ENCODE results near the gene KCNC1. TPM values are rescaled to one million over a fixed set of nuclear protein-coding genes. Genes with fewer than 3 reads are reported as not detected.

Gene KCNC1
- total and polyA plus RNA-seq, 4 donors = 0.54 TPM; not detected in 3

DNA sequence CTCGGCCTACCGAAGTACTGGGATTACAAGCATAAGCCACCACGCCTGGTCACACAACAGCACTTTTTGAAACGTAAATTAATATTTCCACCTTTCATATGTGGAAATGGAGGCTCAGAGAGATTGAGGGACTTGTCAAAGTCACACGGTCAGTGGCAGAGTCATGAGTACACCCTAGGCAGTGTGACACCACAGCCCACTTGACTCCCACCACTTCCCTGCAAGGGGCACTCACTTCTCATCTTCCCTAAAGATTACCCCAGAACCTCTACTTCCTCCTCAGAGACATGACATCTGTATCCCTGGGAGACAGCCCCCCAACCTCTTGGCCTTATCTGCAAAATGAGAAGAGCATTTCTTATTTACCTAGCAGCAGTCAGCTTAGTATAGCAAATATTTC is 31.7 kb upstream of the KCNC1 start:
- no peak overlapping the region for H3K4me3 ChIP-seq (ENCODE audit: low read depth in 1 of 3, low read length in 3 of 3)
- H3K36me3 ChIP-seq (ENCODE audit: control insufficient read depth in 4 of 4, insufficient read depth in 3 of 4, low read depth in 1 of 4, low read length in 3 of 4) = no peaks in the 10 kb centered on the region
- H3K9ac ChIP-seq (ENCODE audit: low read depth in 1 of 2, low read length in 2 of 2) = no peak overlapping the region
- no peak overlapping the region for H3K27ac ChIP-seq (ENCODE audit: low read depth in 1 of 2, low read length in 2 of 2)
- no peaks in the 10 kb centered on the region for H3K27me3 ChIP-seq (ENCODE audit: control insufficient read depth in 4 of 4, insufficient read depth in 4 of 4, low read length in 3 of 4)
- no peak for TF ChIP-seq FOXA1 (IDR thresholded peaks at IDR 0.05)
- DNase-seq (ENCODE audit: low spot score) = no peak
- 63% methylated on average over 5 of the region's 5 CpGs for WGBS
- peaks cover 0 to 6% (median 0%) of the 10 kb centered on the region in 4 donors for H3K9me3 ChIP-seq (ENCODE audit: control insufficient read depth in 4 of 4, low read length in 3 of 4)
- H3K4me1 ChIP-seq (ENCODE audit: control insufficient read depth in 4 of 4, insufficient read depth in 4 of 4, low read length in 3 of 4) = no peaks in the 10 kb centered on the region

DNA sequence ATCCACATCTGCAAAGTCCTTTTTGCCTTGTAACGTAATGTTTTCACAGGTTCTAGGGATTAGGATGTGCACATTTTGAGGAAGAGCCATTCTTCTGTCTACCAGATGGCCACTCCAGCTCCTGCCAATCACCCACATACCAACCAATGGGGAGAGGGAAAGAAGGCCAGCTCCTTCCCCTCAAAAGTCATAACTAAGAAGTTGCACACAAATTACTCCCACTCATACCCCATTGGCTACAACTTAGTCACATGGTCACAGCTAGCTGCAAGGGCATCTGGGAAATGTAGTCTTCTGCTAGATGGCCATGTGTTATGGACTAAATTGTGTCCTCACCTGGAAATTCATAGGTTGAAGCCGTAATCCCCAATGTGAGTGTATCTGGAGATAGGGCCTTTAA is 30.6 kb upstream of the KCNC1 start:
- Histone ChIP-seq H3K9me3 (ENCODE audit: control insufficient read depth in 4 of 4, low read length in 3 of 4) (peaks cover 0 to 6% (median 0%) of the 10 kb centered on the region in 4 donors), H3K27me3 (ENCODE audit: control insufficient read depth in 4 of 4, insufficient read depth in 4 of 4, low read length in 3 of 4) (no peaks in the 10 kb centered on the region), H3K36me3 (ENCODE audit: control insufficient read depth in 4 of 4, insufficient read depth in 3 of 4, low read depth in 1 of 4, low read length in 3 of 4) (no peaks in the 10 kb centered on the region), H3K4me1 (ENCODE audit: control insufficient read depth in 4 of 4, insufficient read depth in 4 of 4, low read length in 3 of 4) (no peaks in the 10 kb centered on the region), H3K9ac (ENCODE audit: low read depth in 1 of 2, low read length in 2 of 2) (no peak overlapping the region), H3K4me3 (ENCODE audit: low read depth in 1 of 3, low read length in 3 of 3) (peak overlapping the region in 1 of 3 donors; percentile 18), H3K27ac (ENCODE audit: low read depth in 1 of 2, low read length in 2 of 2) (no peak overlapping the region)
- DNase-seq (ENCODE audit: low spot score) = no peak
- TF ChIP-seq HNF4A (conservative IDR thresholded peaks at IDR 0.05) (no peak), EGR1 (IDR thresholded peaks at IDR 0.05; ENCODE audit: low read depth in 2 of 2) (no peak), FOXA1 (IDR thresholded peaks at IDR 0.05) (no peak)
- TF ChIP-seq, protein P1, sequence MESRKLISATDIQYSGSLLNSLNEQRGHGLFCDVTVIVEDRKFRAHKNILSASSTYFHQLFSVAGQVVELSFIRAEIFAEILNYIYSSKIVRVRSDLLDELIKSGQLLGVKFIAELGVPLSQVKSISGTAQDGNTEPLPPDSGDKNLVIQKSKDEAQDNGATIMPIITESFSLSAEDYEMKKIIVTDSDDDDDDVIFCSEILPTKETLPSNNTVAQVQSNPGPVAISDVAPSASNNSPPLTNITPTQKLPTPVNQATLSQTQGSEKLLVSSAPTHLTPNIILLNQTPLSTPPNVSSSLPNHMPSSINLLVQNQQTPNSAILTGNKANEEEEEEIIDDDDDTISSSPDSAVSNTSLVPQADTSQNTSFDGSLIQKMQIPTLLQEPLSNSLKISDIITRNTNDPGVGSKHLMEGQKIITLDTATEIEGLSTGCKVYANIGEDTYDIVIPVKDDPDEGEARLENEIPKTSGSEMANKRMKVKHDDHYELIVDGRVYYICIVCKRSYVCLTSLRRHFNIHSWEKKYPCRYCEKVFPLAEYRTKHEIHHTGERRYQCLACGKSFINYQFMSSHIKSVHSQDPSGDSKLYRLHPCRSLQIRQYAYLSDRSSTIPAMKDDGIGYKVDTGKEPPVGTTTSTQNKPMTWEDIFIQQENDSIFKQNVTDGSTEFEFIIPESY (IDR thresholded peaks at IDR 0.05) = no peak
- TF ChIP-seq, protein P2, sequence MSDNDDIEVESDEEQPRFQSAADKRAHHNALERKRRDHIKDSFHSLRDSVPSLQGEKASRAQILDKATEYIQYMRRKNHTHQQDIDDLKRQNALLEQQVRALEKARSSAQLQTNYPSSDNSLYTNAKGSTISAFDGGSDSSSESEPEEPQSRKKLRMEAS (IDR thresholded peaks at IDR 0.05) = no peak
- TF ChIP-seq, protein P3, sequence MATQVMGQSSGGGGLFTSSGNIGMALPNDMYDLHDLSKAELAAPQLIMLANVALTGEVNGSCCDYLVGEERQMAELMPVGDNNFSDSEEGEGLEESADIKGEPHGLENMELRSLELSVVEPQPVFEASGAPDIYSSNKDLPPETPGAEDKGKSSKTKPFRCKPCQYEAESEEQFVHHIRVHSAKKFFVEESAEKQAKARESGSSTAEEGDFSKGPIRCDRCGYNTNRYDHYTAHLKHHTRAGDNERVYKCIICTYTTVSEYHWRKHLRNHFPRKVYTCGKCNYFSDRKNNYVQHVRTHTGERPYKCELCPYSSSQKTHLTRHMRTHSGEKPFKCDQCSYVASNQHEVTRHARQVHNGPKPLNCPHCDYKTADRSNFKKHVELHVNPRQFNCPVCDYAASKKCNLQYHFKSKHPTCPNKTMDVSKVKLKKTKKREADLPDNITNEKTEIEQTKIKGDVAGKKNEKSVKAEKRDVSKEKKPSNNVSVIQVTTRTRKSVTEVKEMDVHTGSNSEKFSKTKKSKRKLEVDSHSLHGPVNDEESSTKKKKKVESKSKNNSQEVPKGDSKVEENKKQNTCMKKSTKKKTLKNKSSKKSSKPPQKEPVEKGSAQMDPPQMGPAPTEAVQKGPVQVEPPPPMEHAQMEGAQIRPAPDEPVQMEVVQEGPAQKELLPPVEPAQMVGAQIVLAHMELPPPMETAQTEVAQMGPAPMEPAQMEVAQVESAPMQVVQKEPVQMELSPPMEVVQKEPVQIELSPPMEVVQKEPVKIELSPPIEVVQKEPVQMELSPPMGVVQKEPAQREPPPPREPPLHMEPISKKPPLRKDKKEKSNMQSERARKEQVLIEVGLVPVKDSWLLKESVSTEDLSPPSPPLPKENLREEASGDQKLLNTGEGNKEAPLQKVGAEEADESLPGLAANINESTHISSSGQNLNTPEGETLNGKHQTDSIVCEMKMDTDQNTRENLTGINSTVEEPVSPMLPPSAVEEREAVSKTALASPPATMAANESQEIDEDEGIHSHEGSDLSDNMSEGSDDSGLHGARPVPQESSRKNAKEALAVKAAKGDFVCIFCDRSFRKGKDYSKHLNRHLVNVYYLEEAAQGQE (IDR thresholded peaks at IDR 0.05) = no peak
- WGBS = 95% methylated on average over 2 of the region's 2 CpGs

DNA sequence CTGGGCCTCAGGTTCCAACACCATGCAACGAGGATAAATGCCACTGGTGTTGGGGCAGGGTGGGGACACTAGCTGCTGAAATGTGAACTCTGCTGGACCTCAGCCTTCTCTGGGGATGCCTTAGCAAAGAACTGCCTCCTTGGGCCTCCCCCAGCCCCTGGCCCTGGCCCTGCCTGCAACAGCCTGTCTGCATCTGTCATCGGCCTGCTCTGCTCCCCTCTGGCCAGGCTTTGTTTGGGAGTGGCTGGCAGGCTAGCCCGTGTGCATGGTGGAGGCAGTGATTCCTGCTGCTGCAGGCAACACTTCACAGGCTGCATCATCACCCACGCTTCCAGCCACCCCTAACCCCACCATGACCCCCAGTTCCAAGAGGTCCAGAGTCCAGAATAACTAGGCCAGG is 26.8 kb upstream of the KCNC1 start:
- Histone ChIP-seq H3K9me3 (ENCODE audit: control insufficient read depth in 4 of 4, low read length in 3 of 4) (peaks cover 0 to 6% (median 0%) of the 10 kb centered on the region in 4 donors), H3K27me3 (ENCODE audit: control insufficient read depth in 4 of 4, insufficient read depth in 4 of 4, low read length in 3 of 4) (peaks cover 0 to 13% (median 1%) of the 10 kb centered on the region in 4 donors), H3K4me1 (ENCODE audit: control insufficient read depth in 4 of 4, insufficient read depth in 4 of 4, low read length in 3 of 4) (no peaks in the 10 kb centered on the region), H3K27ac (ENCODE audit: low read depth in 1 of 2, low read length in 2 of 2) (no peak overlapping the region), H3K4me3 (ENCODE audit: low read depth in 1 of 3, low read length in 3 of 3) (no peak overlapping the region), H3K9ac (ENCODE audit: low read depth in 1 of 2, low read length in 2 of 2) (no peak overlapping the region), H3K36me3 (ENCODE audit: control insufficient read depth in 4 of 4, insufficient read depth in 3 of 4, low read depth in 1 of 4, low read length in 3 of 4) (no peaks in the 10 kb centered on the region)
- DNase-seq (ENCODE audit: low spot score) = no peak
- WGBS = 62% methylated on average over 4 of the region's 4 CpGs
- TF ChIP-seq YY1 (IDR thresholded peaks at IDR 0.05) (no peak), HNF4A (conservative IDR thresholded peaks at IDR 0.05) (no peak), EGR1 (IDR thresholded peaks at IDR 0.05; ENCODE audit: low read depth in 2 of 2) (no peak), JUND (IDR thresholded peaks at IDR 0.05) (no peak), RAD21 (IDR thresholded peaks at IDR 0.05) (no peak), GABPA (IDR thresholded peaks at IDR 0.05 in 1 of 2, conservative IDR thresholded peaks at IDR 0.05 in 1 of 2) (no peak), NR2F2 (IDR thresholded peaks at IDR 0.05) (no peak), HNF4G (IDR thresholded peaks at IDR 0.05) (no peak), FOXA2 (IDR thresholded peaks at IDR 0.05) (no peak), TAF1 (conservative IDR thresholded peaks at IDR 0.05) (no peak), FOXA1 (IDR thresholded peaks at IDR 0.05) (no peak), RXRA (IDR thresholded peaks at IDR 0.05) (no peak)
- TF ChIP-seq, protein P1 (IDR thresholded peaks at IDR 0.05) = no peak
- TF ChIP-seq, protein P4, sequence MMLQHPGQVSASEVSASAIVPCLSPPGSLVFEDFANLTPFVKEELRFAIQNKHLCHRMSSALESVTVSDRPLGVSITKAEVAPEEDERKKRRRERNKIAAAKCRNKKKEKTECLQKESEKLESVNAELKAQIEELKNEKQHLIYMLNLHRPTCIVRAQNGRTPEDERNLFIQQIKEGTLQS (IDR thresholded peaks at IDR 0.05) = no peak
- TF ChIP-seq, protein P5, sequence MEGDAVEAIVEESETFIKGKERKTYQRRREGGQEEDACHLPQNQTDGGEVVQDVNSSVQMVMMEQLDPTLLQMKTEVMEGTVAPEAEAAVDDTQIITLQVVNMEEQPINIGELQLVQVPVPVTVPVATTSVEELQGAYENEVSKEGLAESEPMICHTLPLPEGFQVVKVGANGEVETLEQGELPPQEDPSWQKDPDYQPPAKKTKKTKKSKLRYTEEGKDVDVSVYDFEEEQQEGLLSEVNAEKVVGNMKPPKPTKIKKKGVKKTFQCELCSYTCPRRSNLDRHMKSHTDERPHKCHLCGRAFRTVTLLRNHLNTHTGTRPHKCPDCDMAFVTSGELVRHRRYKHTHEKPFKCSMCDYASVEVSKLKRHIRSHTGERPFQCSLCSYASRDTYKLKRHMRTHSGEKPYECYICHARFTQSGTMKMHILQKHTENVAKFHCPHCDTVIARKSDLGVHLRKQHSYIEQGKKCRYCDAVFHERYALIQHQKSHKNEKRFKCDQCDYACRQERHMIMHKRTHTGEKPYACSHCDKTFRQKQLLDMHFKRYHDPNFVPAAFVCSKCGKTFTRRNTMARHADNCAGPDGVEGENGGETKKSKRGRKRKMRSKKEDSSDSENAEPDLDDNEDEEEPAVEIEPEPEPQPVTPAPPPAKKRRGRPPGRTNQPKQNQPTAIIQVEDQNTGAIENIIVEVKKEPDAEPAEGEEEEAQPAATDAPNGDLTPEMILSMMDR (IDR thresholded peaks at IDR 0.05; ENCODE audit: low read depth, low read length, missing input control) = no peak
